HK-2 (cell line): Measurements from ENCODE around the gene XPO1.

Experiments
- DNase-seq: peaks from one replicate; pipeline ENCODE4 v3.0.0-alpha.2; 2018; ENCODE audit not compliant: unreplicated experiment

XPO1 gene

DNA sequence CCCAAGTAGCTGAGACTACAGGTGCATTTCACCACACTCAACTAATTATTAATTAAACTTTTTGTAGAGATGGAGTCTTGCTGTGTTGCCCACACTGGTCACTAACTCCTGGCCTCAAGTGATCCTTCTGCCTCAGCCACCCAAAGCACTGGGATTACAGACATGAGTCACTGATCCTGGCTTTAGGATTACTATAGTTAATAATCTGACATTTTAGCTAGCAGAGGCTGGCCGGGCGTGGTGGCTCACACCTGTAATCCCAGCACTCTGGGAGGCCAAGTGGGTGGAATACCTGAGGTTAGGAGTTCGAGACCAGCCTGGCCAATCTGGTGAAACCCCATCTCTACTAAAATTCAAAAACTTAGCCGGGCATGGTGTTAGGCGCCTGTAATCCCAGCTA, 106.8 kb downstream of the XPO1 start:
- DNase-seq, result no peak
